ENCODE results near the gene SLC25A45.
A peak's percentile ranks its signal among the peaks of the same experiment; 100 is the strongest.

The SLC25A45 gene

GRCh38 chr11:65419772-65420481 lies 37.5 kb upstream of the SLC25A45 start:
- Histone ChIP-seq H3K27me3 (ENCODE audit: low read depth, low read length) (no peaks in the 10 kb centered on the region), H3K9me3 (ENCODE audit: control insufficient read depth in 1 of 2, low read length in 2 of 2) (no peaks in the 10 kb centered on the region), H3K36me3 (ENCODE audit: control insufficient read depth in 1 of 2, insufficient read depth in 2 of 2, low read length in 2 of 2) (peaks cover 10 to 58% of the 10 kb centered on the region in 2 donors), H3K4me3 (ENCODE audit: low read depth in 1 of 2, low read length in 2 of 2) (peak overlapping the region; percentile 38 to 100), H3K27ac (ENCODE audit: low read length) (peak overlapping the region; percentile 100), H3K4me1 (ENCODE audit: control insufficient read depth in 1 of 2, insufficient read depth in 2 of 2, low read length in 2 of 2) (peaks cover 22 to 40% of the 10 kb centered on the region in 2 donors)

GRCh38 chr11:65419460-65419771 lies 37.0 kb upstream of the SLC25A45 start:
- H3K9me3 ChIP-seq (ENCODE audit: control insufficient read depth in 1 of 2, low read length in 2 of 2) = no peaks in the 10 kb centered on the region
- peaks cover 22 to 40% of the 10 kb centered on the region in 2 donors for H3K4me1 ChIP-seq (ENCODE audit: control insufficient read depth in 1 of 2, insufficient read depth in 2 of 2, low read length in 2 of 2)
- H3K4me3 ChIP-seq (ENCODE audit: low read depth in 1 of 2, low read length in 2 of 2) = peak overlapping the region; percentile 71 to 100
- peak overlapping the region; percentile 100 for H3K27ac ChIP-seq (ENCODE audit: low read length)
- H3K36me3 ChIP-seq (ENCODE audit: control insufficient read depth in 1 of 2, insufficient read depth in 2 of 2, low read length in 2 of 2) = peaks cover 6 to 54% of the 10 kb centered on the region in 2 donors
- no peaks in the 10 kb centered on the region for H3K27me3 ChIP-seq (ENCODE audit: low read depth, low read length)

GRCh38 chr11:65418681-65419459 lies 36.4 kb upstream of the SLC25A45 start:
- Histone ChIP-seq H3K36me3 (ENCODE audit: control insufficient read depth in 1 of 2, insufficient read depth in 2 of 2, low read length in 2 of 2) (peaks cover under 1 to 50% of the 10 kb centered on the region in 2 donors), H3K27me3 (ENCODE audit: low read depth, low read length) (no peaks in the 10 kb centered on the region), H3K9me3 (ENCODE audit: control insufficient read depth in 1 of 2, low read length in 2 of 2) (no peaks in the 10 kb centered on the region), H3K4me3 (ENCODE audit: low read depth in 1 of 2, low read length in 2 of 2) (peak overlapping the region; percentile 71 to 100), H3K27ac (ENCODE audit: low read length) (peak overlapping the region; percentile 100), H3K4me1 (ENCODE audit: control insufficient read depth in 1 of 2, insufficient read depth in 2 of 2, low read length in 2 of 2) (peaks cover 22 to 40% of the 10 kb centered on the region in 2 donors)

- H3K27ac ChIP-seq (ENCODE audit: low read length) = peak overlapping the region; percentile 100
- no peaks in the 10 kb centered on the region for H3K9me3 ChIP-seq (ENCODE audit: control insufficient read depth in 1 of 2, low read length in 2 of 2)
- H3K4me3 ChIP-seq (ENCODE audit: low read depth in 1 of 2, low read length in 2 of 2) = peak overlapping the region; percentile 71 to 100
- peaks cover 22 to 40% of the 10 kb centered on the region in 2 donors for H3K4me1 ChIP-seq (ENCODE audit: control insufficient read depth in 1 of 2, insufficient read depth in 2 of 2, low read length in 2 of 2)
- no peaks in the 10 kb centered on the region for H3K27me3 ChIP-seq (ENCODE audit: low read depth, low read length)
- peaks cover 5 to 50% of the 10 kb centered on the region in 2 donors for H3K36me3 ChIP-seq (ENCODE audit: control insufficient read depth in 1 of 2, insufficient read depth in 2 of 2, low read length in 2 of 2)
Measured at GRCh38 chr11:65418431-65418680, 35.9 kb upstream of the SLC25A45 start.

- peak overlapping the region; percentile 71 to 100 for H3K4me3 ChIP-seq (ENCODE audit: low read depth in 1 of 2, low read length in 2 of 2)
- H3K27me3 ChIP-seq (ENCODE audit: low read depth, low read length) = no peaks in the 10 kb centered on the region
- peak overlapping the region; percentile 100 for H3K27ac ChIP-seq (ENCODE audit: low read length)
- no peaks in the 10 kb centered on the region for H3K9me3 ChIP-seq (ENCODE audit: control insufficient read depth in 1 of 2, low read length in 2 of 2)
- peaks cover 5 to 45% of the 10 kb centered on the region in 2 donors for H3K36me3 ChIP-seq (ENCODE audit: control insufficient read depth in 1 of 2, insufficient read depth in 2 of 2, low read length in 2 of 2)
- peaks cover 22 to 40% of the 10 kb centered on the region in 2 donors for H3K4me1 ChIP-seq (ENCODE audit: control insufficient read depth in 1 of 2, insufficient read depth in 2 of 2, low read length in 2 of 2)
Measured at GRCh38 chr11:65417702-65418430, 35.4 kb upstream of the SLC25A45 start.

- peak overlapping the region; percentile 71 to 100 for H3K4me3 ChIP-seq (ENCODE audit: low read depth in 1 of 2, low read length in 2 of 2)
- peaks cover 5 to 40% of the 10 kb centered on the region in 2 donors for H3K36me3 ChIP-seq (ENCODE audit: control insufficient read depth in 1 of 2, insufficient read depth in 2 of 2, low read length in 2 of 2)
- peak overlapping the region; percentile 100 for H3K27ac ChIP-seq (ENCODE audit: low read length)
- H3K27me3 ChIP-seq (ENCODE audit: low read depth, low read length) = no peaks in the 10 kb centered on the region
- no peaks in the 10 kb centered on the region for H3K9me3 ChIP-seq (ENCODE audit: control insufficient read depth in 1 of 2, low read length in 2 of 2)
- H3K4me1 ChIP-seq (ENCODE audit: control insufficient read depth in 1 of 2, insufficient read depth in 2 of 2, low read length in 2 of 2) = peaks cover 22 to 40% of the 10 kb centered on the region in 2 donors
Measured at GRCh38 chr11:65416841-65417701, 34.6 kb upstream of the SLC25A45 start.

- H3K4me3 ChIP-seq (ENCODE audit: low read depth in 1 of 2, low read length in 2 of 2) = peak overlapping the region; percentile 71 to 100
- peaks cover 22 to 40% of the 10 kb centered on the region in 2 donors for H3K4me1 ChIP-seq (ENCODE audit: control insufficient read depth in 1 of 2, insufficient read depth in 2 of 2, low read length in 2 of 2)
- H3K27ac ChIP-seq (ENCODE audit: low read length) = peak overlapping the region; percentile 100
- peaks cover 9 to 40% of the 10 kb centered on the region in 2 donors for H3K36me3 ChIP-seq (ENCODE audit: control insufficient read depth in 1 of 2, insufficient read depth in 2 of 2, low read length in 2 of 2)
- no peaks in the 10 kb centered on the region for H3K9me3 ChIP-seq (ENCODE audit: control insufficient read depth in 1 of 2, low read length in 2 of 2)
- no peaks in the 10 kb centered on the region for H3K27me3 ChIP-seq (ENCODE audit: low read depth, low read length)
Measured at GRCh38 chr11:65416341-65416824, 33.9 kb upstream of the SLC25A45 start.

GRCh38 chr11:65415499-65416340 lies 33.3 kb upstream of the SLC25A45 start:
- Histone ChIP-seq H3K4me3 (ENCODE audit: low read depth in 1 of 2, low read length in 2 of 2) (peak overlapping the region; percentile 71 to 100), H3K4me1 (ENCODE audit: control insufficient read depth in 1 of 2, insufficient read depth in 2 of 2, low read length in 2 of 2) (peaks cover 22 to 37% of the 10 kb centered on the region in 2 donors), H3K27ac (ENCODE audit: low read length) (peak overlapping the region; percentile 100), H3K36me3 (ENCODE audit: control insufficient read depth in 1 of 2, insufficient read depth in 2 of 2, low read length in 2 of 2) (peaks cover 10 to 43% of the 10 kb centered on the region in 2 donors), H3K9me3 (ENCODE audit: control insufficient read depth in 1 of 2, low read length in 2 of 2) (no peaks in the 10 kb centered on the region), H3K27me3 (ENCODE audit: low read depth, low read length) (no peaks in the 10 kb centered on the region)

- no peaks in the 10 kb centered on the region for H3K9me3 ChIP-seq (ENCODE audit: control insufficient read depth in 1 of 2, low read length in 2 of 2)
- peaks cover 10 to 39% of the 10 kb centered on the region in 2 donors for H3K36me3 ChIP-seq (ENCODE audit: control insufficient read depth in 1 of 2, insufficient read depth in 2 of 2, low read length in 2 of 2)
- H3K4me3 ChIP-seq (ENCODE audit: low read depth in 1 of 2, low read length in 2 of 2) = no peak overlapping the region
- no peaks in the 10 kb centered on the region for H3K27me3 ChIP-seq (ENCODE audit: low read depth, low read length)
- H3K4me1 ChIP-seq (ENCODE audit: control insufficient read depth in 1 of 2, insufficient read depth in 2 of 2, low read length in 2 of 2) = peaks cover 22 to 32% of the 10 kb centered on the region in 2 donors
- no peak overlapping the region for H3K27ac ChIP-seq (ENCODE audit: low read length)
Measured at GRCh38 chr11:65414776-65415498, 32.5 kb upstream of the SLC25A45 start.

Measured in muscle layer of duodenum (tissue), 2 donors.